K562 (cell line): ENCODE measurements around the gene OPA3. TPM values are rescaled to one million over a fixed set of nuclear protein-coding genes. Genes with fewer than 3 reads are reported as not detected.

Experiments used
- CBX1 ChIP-seq: sonication (generic); IDR thresholded peaks from 2 replicates; pipeline ENCODE4 v1.6.1; 2016; ENCODE audit warnings: antibody characterized with exemption, low read depth, mild to moderate bottlenecking
- CBX3 ChIP-seq, 2 experiments: IDR thresholded peaks; 1 replicate in 1 of 2; 2 replicates in 1 of 2; pipeline ENCODE4 v1.6.1; 2012; ENCODE audit warnings: inconsistent platforms in 2 of 2, low read length in 2 of 2, borderline replicate concordance in 1 of 2, control low read depth in 1 of 2
- E4F1 ChIP-seq: fragments of 250-450 bp; sonication (Bioruptor Pico); IDR thresholded peaks from 2 replicates; pipeline ENCODE4 v1.5.0; 2021; ENCODE audit warnings: mild to moderate bottlenecking, borderline replicate concordance
- HDAC1 ChIP-seq, 2 experiments: fragments of 450-650 bp; IDR thresholded peaks; 2 replicates each; pipeline ENCODE4 v1.6.1; 2016 to 2017; ENCODE audit warnings: inconsistent platforms in 1 of 2, mild to moderate bottlenecking in 1 of 2, moderate library complexity in 1 of 2
- LARP7 ChIP-seq: fragments of 450-650 bp; IDR thresholded peaks from 2 replicates; pipeline ENCODE4 v1.6.1; 2016
- LCOR ChIP-seq: sonication (generic); formaldehyde crosslinking; IDR thresholded peaks from 2 replicates; pipeline ENCODE4 v1.8.0; 2022; ENCODE audit warnings: mild to moderate bottlenecking, missing genetic modification reagents
- MCM2 ChIP-seq: fragments of 450-650 bp; IDR thresholded peaks from 2 replicates; pipeline ENCODE4 v1.6.1; 2017; ENCODE audit warnings: low read depth, mild to moderate bottlenecking
- NONO ChIP-seq, 2 experiments: fragments of 200-400 bp in 1 of 2; fragments of 450-650 bp in 1 of 2; formaldehyde crosslinking in 1 of 2; IDR thresholded peaks; 2 replicates each; pipeline ENCODE4 v1.6.1; 2017; ENCODE audit warnings: low read depth in 2 of 2, mild to moderate bottlenecking in 2 of 2, moderate library complexity in 2 of 2, low read length in 1 of 2
- PRPF4 ChIP-seq: fragments of 200-400 bp; formaldehyde crosslinking; IDR thresholded peaks from one replicate; pipeline ENCODE4 v1.6.1; 2017; ENCODE audit warnings: low read length, low read depth, mild to moderate bottlenecking; ENCODE audit not compliant: insufficient read depth, poor library complexity, severe bottlenecking
- SMAD1 ChIP-seq: fragments of 150-350 bp; IDR thresholded peaks from 2 replicates; pipeline ENCODE4 v1.6.1; 2014; ENCODE audit warnings: low read length, low read depth; ENCODE audit not compliant: partially characterized antibody
- SP2 ChIP-seq: IDR thresholded peaks from 2 replicates; pipeline ENCODE4 v1.6.1; 2011; ENCODE audit warnings: mild to moderate bottlenecking, low read depth, low read length, moderate library complexity; ENCODE audit not compliant: poor library complexity, severe bottlenecking; ENCODE audit errors: extremely low read depth
- XRCC3 ChIP-seq: fragments of 450-650 bp; IDR thresholded peaks from 2 replicates; pipeline ENCODE4 v1.6.1; 2017; ENCODE audit warnings: mild to moderate bottlenecking, moderate library complexity
- ZBTB9 ChIP-seq: fragments of 450-650 bp; formaldehyde crosslinking; IDR thresholded peaks from 2 replicates; pipeline ENCODE4 v1.4.0; 2020; ENCODE audit warnings: mild to moderate bottlenecking, moderate library complexity
- ZNF224 ChIP-seq: sonication (generic); formaldehyde crosslinking; IDR thresholded peaks from 2 replicates; pipeline ENCODE4 v1.8.0; 2022; ENCODE audit warnings: mild to moderate bottlenecking, missing genetic modification reagents
- ZNF436 ChIP-seq: fragments of 250-450, 450-650 bp; sonication (Bioruptor Pico); formaldehyde crosslinking; IDR thresholded peaks from 2 replicates; pipeline ENCODE4 v1.7.0; 2020; ENCODE audit warnings: mild to moderate bottlenecking
- polyA plus RNA-seq, 8 experiments: library from polyadenylated mRNA; depleted of rRNA in 4 of 8; stranded (reverse) in 5 of 8; unstranded in 3 of 8; fragments of >200 nt; fragmentation: Nextera tagmentation in 2 of 8; fragmentation: Illumina TruSeq in 1 of 8; extraction: Ambion mirVana in 2 of 8; extraction: Trizol in 1 of 8; gene quantifications; 2 replicates each; pipeline versions ENCODE4 v1.2.1 to v1.2.3, GENCODE V29; 2011 to 2014; ENCODE audit warnings: inconsistent platforms in 1 of 8, missing spikeins in 1 of 8
- total RNA-seq, 7 experiments: library from RNA; depleted of rRNA in 6 of 7; stranded (reverse); fragments of >200 nt in 6 of 7; fragmentation: Illumina TruSeq in 2 of 7; extraction: Trizol in 2 of 7; gene quantifications; 2 replicates each; pipeline versions ENCODE4 v1.2.1 to v1.2.3, GENCODE V29; 2011 to 2021; ENCODE audit warnings: low replicate concordance in 1 of 7
- TF ChIP-seq, protein P1 (sequence below): IDR thresholded peaks from 3 replicates; pipeline ENCODE4 v1.6.1; 2011; ENCODE audit warnings: borderline replicate concordance, mild to moderate bottlenecking; ENCODE audit not compliant: insufficient read length, insufficient read depth
- TF ChIP-seq, protein P2 (sequence below): sonication (generic); formaldehyde crosslinking; IDR thresholded peaks from 2 replicates; pipeline ENCODE4 v1.8.0; 2023; ENCODE audit warnings: mild to moderate bottlenecking, missing genetic modification reagents
- TF ChIP-seq, protein P3 (sequence below): fragments of 450-650 bp; IDR thresholded peaks from 2 replicates; pipeline ENCODE4 v1.6.1; 2018; ENCODE audit not compliant: partially characterized antibody

OPA3 gene
- total and polyA plus RNA-seq, 9 of the 15 experiments (the other 6 are each of a cell fraction or from before 2014, with no cell fraction given), result 1.4 to 18.8 (median 9.0) TPM

DNA sequence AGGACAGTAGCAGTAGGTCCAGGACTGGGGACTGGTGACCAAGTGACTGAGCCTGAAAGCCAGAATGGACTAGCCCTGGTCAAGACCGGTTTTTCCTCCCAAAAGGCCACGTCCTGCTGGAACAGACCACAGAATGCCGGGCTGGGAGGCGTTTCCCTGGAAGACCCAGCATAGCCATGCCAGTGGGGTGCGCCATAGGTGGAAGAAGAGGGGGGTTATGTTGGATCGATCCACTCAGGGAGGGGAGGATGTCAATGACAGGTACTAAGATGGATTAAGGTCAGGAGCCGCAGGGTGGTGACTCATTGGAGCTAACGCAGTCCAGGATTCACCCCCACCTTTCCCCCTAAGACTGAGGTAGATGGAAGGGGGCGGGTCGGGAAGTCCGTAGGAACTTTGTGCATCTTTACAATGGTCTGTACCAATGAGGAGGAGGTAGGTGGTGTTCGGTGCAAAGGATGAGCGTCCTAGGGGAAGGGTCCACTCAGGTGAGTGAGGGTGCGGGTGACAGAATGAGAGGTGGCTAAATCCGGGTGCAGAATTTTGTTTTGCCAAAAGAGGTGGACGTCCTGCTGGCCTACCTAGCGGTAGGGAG is 56.4 kb downstream of the OPA3 start (continued):
- TF ChIP-seq E4F1 (CRISPR knock-in tag), result no peak
- no peak for TF ChIP-seq ZNF224
- 0 out of 4 replicates have a peak, but pooled peaks of 1 of the 2 experiments have one; percentile 10 for TF ChIP-seq NONO (IDR thresholded peaks at IDR 0.05; ENCODE audit: low read depth in 2 of 2, low read length in 1 of 2)
- TF ChIP-seq XRCC3, result no peak
- TF ChIP-seq, protein P1, sequence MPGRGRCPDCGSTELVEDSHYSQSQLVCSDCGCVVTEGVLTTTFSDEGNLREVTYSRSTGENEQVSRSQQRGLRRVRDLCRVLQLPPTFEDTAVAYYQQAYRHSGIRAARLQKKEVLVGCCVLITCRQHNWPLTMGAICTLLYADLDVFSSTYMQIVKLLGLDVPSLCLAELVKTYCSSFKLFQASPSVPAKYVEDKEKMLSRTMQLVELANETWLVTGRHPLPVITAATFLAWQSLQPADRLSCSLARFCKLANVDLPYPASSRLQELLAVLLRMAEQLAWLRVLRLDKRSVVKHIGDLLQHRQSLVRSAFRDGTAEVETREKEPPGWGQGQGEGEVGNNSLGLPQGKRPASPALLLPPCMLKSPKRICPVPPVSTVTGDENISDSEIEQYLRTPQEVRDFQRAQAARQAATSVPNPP, result no peak
- TF ChIP-seq LARP7, result no peak
- no peak for TF ChIP-seq ZBTB9 (CRISPR knock-in tag)
- TF ChIP-seq, protein P2, sequence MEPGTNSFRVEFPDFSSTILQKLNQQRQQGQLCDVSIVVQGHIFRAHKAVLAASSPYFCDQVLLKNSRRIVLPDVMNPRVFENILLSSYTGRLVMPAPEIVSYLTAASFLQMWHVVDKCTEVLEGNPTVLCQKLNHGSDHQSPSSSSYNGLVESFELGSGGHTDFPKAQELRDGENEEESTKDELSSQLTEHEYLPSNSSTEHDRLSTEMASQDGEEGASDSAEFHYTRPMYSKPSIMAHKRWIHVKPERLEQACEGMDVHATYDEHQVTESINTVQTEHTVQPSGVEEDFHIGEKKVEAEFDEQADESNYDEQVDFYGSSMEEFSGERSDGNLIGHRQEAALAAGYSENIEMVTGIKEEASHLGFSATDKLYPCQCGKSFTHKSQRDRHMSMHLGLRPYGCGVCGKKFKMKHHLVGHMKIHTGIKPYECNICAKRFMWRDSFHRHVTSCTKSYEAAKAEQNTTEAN, result no peak
- no peak for TF ChIP-seq SP2
- no peak for TF ChIP-seq ZNF436 (CRISPR knock-in tag)
- no peak; the same call in 1 of the 2 replicates for TF ChIP-seq CBX1
- no peak for TF ChIP-seq LCOR (CRISPR knock-in tag)
- TF ChIP-seq, protein P3, sequence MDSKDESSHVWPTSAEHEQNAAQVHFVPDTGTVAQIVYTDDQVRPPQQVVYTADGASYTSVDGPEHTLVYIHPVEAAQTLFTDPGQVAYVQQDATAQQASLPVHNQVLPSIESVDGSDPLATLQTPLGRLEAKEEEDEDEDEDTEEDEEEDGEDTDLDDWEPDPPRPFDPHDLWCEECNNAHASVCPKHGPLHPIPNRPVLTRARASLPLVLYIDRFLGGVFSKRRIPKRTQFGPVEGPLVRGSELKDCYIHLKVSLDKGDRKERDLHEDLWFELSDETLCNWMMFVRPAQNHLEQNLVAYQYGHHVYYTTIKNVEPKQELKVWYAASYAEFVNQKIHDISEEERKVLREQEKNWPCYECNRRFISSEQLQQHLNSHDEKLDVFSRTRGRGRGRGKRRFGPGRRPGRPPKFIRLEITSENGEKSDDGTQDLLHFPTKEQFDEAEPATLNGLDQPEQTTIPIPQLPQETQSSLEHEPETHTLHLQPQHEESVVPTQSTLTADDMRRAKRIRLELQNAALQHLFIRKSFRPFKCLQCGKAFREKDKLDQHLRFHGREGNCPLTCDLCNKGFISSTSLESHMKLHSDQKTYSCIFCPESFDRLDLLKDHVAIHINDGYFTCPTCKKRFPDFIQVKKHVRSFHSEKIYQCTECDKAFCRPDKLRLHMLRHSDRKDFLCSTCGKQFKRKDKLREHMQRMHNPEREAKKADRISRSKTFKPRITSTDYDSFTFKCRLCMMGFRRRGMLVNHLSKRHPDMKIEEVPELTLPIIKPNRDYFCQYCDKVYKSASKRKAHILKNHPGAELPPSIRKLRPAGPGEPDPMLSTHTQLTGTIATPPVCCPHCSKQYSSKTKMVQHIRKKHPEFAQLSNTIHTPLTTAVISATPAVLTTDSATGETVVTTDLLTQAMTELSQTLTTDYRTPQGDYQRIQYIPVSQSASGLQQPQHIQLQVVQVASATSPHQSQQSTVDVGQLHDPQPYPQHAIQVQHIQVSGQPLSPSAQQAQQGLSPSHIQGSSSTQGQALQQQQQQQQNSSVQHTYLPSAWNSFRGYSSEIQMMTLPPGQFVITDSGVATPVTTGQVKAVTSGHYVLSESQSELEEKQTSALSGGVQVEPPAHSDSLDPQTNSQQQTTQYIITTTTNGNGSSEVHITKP, result peak; percentile 98
- TF ChIP-seq HDAC1 (IDR thresholded peaks at IDR 0.05), result no peak
- TF ChIP-seq MCM2, result no peak
- no peak for TF ChIP-seq CBX3 (IDR thresholded peaks at IDR 0.05; ENCODE audit: borderline replicate concordance in 1 of 2, low read length in 2 of 2)
- TF ChIP-seq PRPF4, result no peak
- TF ChIP-seq SMAD1, result no peak
